Body of pancreas (tissue), 4 donors: Measurements from ENCODE around the gene C2orf42. TPM values are rescaled to one million over a fixed set of nuclear protein-coding genes. Genes with fewer than 3 reads are reported as not detected.

Experiments used
- ATAC-seq: fragments of 150-250 bp; one replicate; pipeline ENCODE4 v1.9.1; 2016
- DNase-seq, 4 donors: peaks; one replicate each; pipeline ENCODE4 v3.0.0-alpha.2; 2019
- H3K27ac ChIP-seq, 4 donors: fragments of 200-600 bp; sonication (generic); 1 replicate in 3 of 4; 2 replicates in 1 of 4; pipeline versions ENCODE4 v1.5.1 to v1.6.1; 2016 to 2019; ENCODE audit warnings: mild to moderate bottlenecking in 1 of 4, mixed read lengths in 1 of 4, moderate library complexity in 1 of 4
- H3K27me3 ChIP-seq, 2 donors: fragments of 200-600 bp; sonication (generic); one replicate each; pipeline ENCODE4 v1.6.0; 2016; ENCODE audit warnings: mild to moderate bottlenecking in 1 of 2
- H3K36me3 ChIP-seq, 2 donors: fragments of 200-600 bp; sonication (generic); replicated peaks in 1 of 2; 2 replicates each; pipeline ENCODE4 v1.5.1; 2016; ENCODE audit warnings: low read depth in 2 of 2; ENCODE audit not compliant: insufficient read depth in 1 of 2
- H3K4me1 ChIP-seq: fragments of 200-600 bp; sonication (generic); one replicate; pipeline ENCODE4 v1.6.0; 2016
- H3K4me3 ChIP-seq, 2 donors: fragments of 200-600 bp; sonication (generic); 1 replicate in 1 of 2; 2 replicates in 1 of 2; pipeline ENCODE4 v1.5.1; 2016 to 2019
- H3K9me3 ChIP-seq, 3 donors: fragments of 200-600 bp; sonication (generic); 1 replicate in 2 of 3; 2 replicates in 1 of 3; pipeline ENCODE4 v1.5.1; 2016
- POLR2A ChIP-seq, 3 donors: fragments of 450-650 bp; IDR thresholded peaks; one replicate each; pipeline ENCODE4 v1.6.1; 2016; ENCODE audit warnings: antibody characterized with exemption in 3 of 3, mild to moderate bottlenecking in 2 of 3
- whole genome bisulfite sequencing, 2 donors: methylation state at CpG; one replicate each; pipeline ENCODE4 v1.1.5; 2017; 5-methylcytosine and 5-hydroxymethylcytosine counted together
- intact Hi-C: fragments of 100-400 bp; cut with DNase I; formaldehyde crosslinking; loops from one replicate; pipeline ENCODE4 v1.15.1; 2023
- total RNA-seq, 2 donors: library from RNA; depleted of rRNA; stranded (reverse); fragments of >200 nt; gene quantifications; one replicate each; pipeline ENCODE4 v1.1.0, GENCODE V29; 2016
- TF ChIP-seq, protein P1 (sequence below), 7 experiments: fragments of 450-650 bp in 4 of 7; fragments of 200-600 bp in 3 of 7; sonication (generic) in 3 of 7; IDR thresholded peaks; one replicate each; pipeline ENCODE4 v1.5.1; 2016 to 2019; ENCODE audit warnings: antibody characterized with exemption in 7 of 7

Gene C2orf42
- total RNA-seq, 2 donors from 2014 or later = 6.3 to 7.0 TPM

DNA sequence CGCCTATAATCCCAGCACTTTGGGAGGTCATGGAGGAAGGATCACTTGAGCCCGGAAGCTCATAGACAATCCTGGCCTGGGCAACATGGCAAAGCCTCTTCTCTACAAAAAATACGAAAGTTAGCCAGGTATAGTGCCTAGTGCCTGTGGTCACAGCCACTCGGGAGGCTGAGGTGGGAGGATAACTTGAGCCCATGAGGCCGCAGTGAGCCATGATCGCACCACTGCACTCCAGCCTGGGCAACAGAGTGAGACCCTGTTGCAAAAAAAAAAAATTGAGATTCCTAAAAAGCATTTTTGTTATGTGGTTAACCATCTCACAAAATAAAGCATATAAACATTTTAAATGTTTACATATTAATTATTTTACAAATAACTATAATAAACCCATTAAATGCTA lies 89.6 kb downstream of the C2orf42 start:
- Histone ChIP-seq H3K4me1 (peaks cover 20% of the 10 kb centered on the region), H3K4me3 (no peak overlapping the region), H3K36me3 (no peaks in the 10 kb centered on the region), H3K27me3 (no peaks in the 10 kb centered on the region), H3K27ac (no peak overlapping the region), H3K9me3 (no peaks in the 10 kb centered on the region)
- ATAC-seq (no peak), DNase-seq (no peak)
- TF ChIP-seq, protein P1, sequence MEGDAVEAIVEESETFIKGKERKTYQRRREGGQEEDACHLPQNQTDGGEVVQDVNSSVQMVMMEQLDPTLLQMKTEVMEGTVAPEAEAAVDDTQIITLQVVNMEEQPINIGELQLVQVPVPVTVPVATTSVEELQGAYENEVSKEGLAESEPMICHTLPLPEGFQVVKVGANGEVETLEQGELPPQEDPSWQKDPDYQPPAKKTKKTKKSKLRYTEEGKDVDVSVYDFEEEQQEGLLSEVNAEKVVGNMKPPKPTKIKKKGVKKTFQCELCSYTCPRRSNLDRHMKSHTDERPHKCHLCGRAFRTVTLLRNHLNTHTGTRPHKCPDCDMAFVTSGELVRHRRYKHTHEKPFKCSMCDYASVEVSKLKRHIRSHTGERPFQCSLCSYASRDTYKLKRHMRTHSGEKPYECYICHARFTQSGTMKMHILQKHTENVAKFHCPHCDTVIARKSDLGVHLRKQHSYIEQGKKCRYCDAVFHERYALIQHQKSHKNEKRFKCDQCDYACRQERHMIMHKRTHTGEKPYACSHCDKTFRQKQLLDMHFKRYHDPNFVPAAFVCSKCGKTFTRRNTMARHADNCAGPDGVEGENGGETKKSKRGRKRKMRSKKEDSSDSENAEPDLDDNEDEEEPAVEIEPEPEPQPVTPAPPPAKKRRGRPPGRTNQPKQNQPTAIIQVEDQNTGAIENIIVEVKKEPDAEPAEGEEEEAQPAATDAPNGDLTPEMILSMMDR (IDR thresholded peaks at IDR 0.05) = no peak
- no peak for TF ChIP-seq POLR2A (IDR thresholded peaks at IDR 0.05)
- intact Hi-C loops = no loop called here
- 93 to 94% methylated on average over 6 of the region's 6 CpGs for WGBS, 2 donors

Other genes starting within 250 kb of the C2orf42 start
- gene ASPRV1, start 229.4 kb downstream of the C2orf42 start, total RNA-seq = under 1 TPM in 1 of 2 donors, not detected in 1; 0.33 TPM
- gene PCBP1, start 103.5 kb downstream of the C2orf42 start, total RNA-seq = 100 to 1,000 TPM in 1 of 2 donors, 10 to 100 TPM in 1; 97.9 to 128 TPM
- 100 to 1,000 TPM in 1 of 2 donors, 10 to 100 TPM in 1; 96.6 to 130 TPM for gene TIA1, start 57.6 kb upstream of the C2orf42 start, total RNA-seq
- gene PCYOX1, start 67.1 kb upstream of the C2orf42 start, total RNA-seq = 10 to 100 TPM; 24.9 to 25.4 TPM
- gene SNRPG, start 102.7 kb upstream of the C2orf42 start, total RNA-seq = 10 to 100 TPM; 20.2 to 73.2 TPM
- gene FAM136A, start 111.0 kb upstream of the C2orf42 start, total RNA-seq = 10 to 100 TPM; 44.5 to 47.5 TPM